Activated T-cell treated with anti-CD3 and anti-CD28 coated beads, Interleukin-2, amount 50 U/mL, for 72 hours (primary cell): ENCODE data around the gene COL6A5. TPM values are rescaled to one million over a fixed set of nuclear protein-coding genes. Genes with fewer than 3 reads are reported as not detected.

ENCODE experiments used
- ATAC-seq, 2 donors: fragments of 150-1000 bp; cut with Tn5 transposase; replicated peaks in 1 of 2; 2 replicates each; pipeline ENCODE4 v1.10.0; 2021; ENCODE audit warnings: moderate library complexity in 2 of 2, mild to moderate bottlenecking in 1 of 2
- DNase-seq, 2 donors: peaks; one replicate each; pipeline ENCODE4 v3.0.0; 2021 to 2022; ENCODE audit warnings: mixed read lengths in 1 of 2
- H3K27ac Mint-ChIP-seq: one replicate; pipeline ENCODE4 v1.8.0; 2022; ENCODE audit warnings: mild to moderate bottlenecking, moderate library complexity, mixed read lengths
- H3K27me3 Mint-ChIP-seq: one replicate; pipeline ENCODE4 v1.8.0; 2022; ENCODE audit warnings: low read depth, mixed read lengths
- H3K36me3 Mint-ChIP-seq, 2 donors: one replicate each; pipeline ENCODE4 v1.8.0; 2022; ENCODE audit warnings: mixed read lengths in 2 of 2, mild to moderate bottlenecking in 1 of 2; ENCODE audit not compliant: insufficient read depth in 2 of 2
- H3K4me1 Mint-ChIP-seq: one replicate; pipeline ENCODE4 v1.8.0; 2022; ENCODE audit warnings: low read depth, mixed read lengths
- H3K4me3 Mint-ChIP-seq, 2 donors: one replicate each; pipeline ENCODE4 v1.8.0; 2022; ENCODE audit warnings: mild to moderate bottlenecking in 2 of 2, mixed read lengths in 2 of 2, moderate library complexity in 2 of 2
- H3K9me3 Mint-ChIP-seq, 2 donors: one replicate each; pipeline ENCODE4 v1.8.0; 2022; ENCODE audit warnings: mixed read lengths in 2 of 2
- total RNA-seq, 2 donors: library from RNA; stranded (reverse); gene quantifications; one replicate each; pipeline ENCODE4 v1.2.3, GENCODE V29; 2022

The COL6A5 gene
- total RNA-seq, 2 donors from 2014 or later: not detected

DNA sequence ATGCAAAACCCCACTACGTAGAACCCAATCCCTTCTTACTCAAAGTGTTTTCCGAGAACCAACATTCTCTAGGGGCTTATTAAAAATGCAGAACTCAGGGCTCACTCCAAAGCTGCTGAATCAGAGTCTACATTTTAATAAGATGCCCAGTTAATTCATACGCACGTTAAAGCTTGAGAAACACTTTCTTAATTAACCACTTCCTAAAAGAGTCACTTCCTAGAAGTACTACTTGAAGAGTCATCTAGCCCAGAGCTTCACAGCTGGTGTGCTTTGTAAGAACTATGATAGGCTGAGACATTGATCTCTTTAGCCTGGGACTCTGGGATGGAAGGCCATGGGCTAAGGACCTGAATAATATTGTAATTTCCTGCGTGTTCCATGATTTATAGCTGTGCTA is 9.0 kb downstream of the COL6A5 start:
- Mint-ChIP-seq H3K27ac (no peak overlapping the region), H3K4me3 (no peak overlapping the region), H3K27me3 (peaks cover 6% of the 10 kb centered on the region), H3K9me3 (peaks cover 0 to 3% of the 10 kb centered on the region in 2 donors), H3K4me1 (no peaks in the 10 kb centered on the region), H3K36me3 (no peaks in the 10 kb centered on the region)
- no peak for DNase-seq
- peak in 1 of 2 donors; percentile 72 for ATAC-seq

DNA sequence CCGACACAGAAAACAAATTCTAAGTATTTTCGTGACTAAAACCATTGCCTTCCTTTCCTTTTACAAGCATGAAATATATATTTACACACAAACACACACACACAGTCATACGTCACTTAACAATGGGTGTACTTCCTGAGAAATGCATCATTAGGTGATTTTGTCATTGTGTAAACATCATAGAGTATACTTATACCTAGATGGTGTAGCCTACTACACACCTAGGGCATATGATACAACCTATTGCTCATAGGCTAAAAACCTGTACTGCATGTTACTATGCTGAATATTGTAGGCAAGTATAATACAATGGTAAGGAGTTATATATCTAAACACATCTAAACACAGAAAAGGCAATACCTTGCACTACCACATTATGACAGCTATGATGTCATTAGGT is 28.6 kb downstream of the COL6A5 start:
- Mint-ChIP-seq H3K36me3 (no peaks in the 10 kb centered on the region), H3K9me3 (peaks cover 0 to 1% of the 10 kb centered on the region in 2 donors), H3K27ac (no peak overlapping the region), H3K4me3 (no peak overlapping the region), H3K27me3 (peaks cover 10% of the 10 kb centered on the region), H3K4me1 (no peaks in the 10 kb centered on the region)
- ATAC-seq (no peak), DNase-seq (no peak)

DNA sequence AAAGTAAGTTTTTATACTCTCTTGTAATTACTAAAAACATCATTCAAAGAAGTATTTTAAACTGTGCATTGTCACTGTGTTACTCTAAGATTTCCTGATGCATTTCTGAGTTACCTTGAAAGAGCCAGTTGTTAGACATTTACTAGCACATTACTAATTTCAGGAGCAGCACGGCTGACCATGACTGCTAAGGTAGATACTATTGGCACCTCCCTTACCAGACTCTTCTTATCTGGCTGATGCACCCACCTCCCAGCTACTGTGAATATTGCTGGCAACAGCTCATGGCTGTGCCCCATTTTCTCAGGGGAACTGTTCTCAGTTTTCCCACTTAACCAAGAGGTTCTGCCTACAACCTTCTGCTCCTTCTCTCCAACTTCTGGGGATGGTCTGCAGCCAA is 29.4 kb downstream of the COL6A5 start:
- Mint-ChIP-seq H3K36me3 (no peaks in the 10 kb centered on the region), H3K9me3 (peaks cover 0 to 1% of the 10 kb centered on the region in 2 donors), H3K27me3 (peaks cover 6% of the 10 kb centered on the region), H3K27ac (no peak overlapping the region), H3K4me1 (no peaks in the 10 kb centered on the region), H3K4me3 (no peak overlapping the region)
- ATAC-seq: no peak
- no peak for DNase-seq

DNA sequence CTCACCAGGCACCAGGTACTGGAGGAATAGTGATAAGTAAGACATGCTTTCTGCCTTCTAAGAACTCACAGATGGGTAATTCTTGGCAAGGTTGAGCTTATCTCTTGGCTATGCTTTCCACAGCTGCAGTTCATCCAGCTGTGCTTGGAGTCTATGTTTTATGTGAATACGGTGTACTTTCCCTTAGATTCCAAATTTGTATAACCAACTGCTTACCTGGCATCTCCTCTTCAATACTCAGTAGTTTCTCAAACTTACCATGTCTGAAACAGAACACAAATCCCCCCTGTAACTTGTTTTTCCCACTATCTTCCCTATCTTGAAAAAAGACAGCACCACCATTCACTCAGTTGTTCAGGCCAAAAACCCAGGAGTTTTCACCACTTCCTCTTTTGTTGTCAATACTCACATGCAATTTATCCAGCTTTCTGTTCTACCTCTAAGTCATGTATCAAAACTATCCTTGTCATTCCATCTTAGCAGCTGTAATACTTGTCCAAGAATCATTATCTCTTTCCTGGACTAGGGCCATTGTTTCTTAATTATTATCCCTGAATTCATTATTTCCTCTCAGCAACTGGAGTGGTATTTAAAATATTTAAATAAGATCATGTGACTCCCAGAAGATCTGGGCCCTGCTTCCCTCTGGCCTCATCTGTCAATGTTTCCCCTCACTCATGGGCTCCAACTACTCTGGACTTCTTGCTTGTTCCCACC is 32.6 kb downstream of the COL6A5 start:
- peaks cover 0 to 1% of the 10 kb centered on the region in 2 donors for H3K9me3 Mint-ChIP-seq
- H3K4me3 Mint-ChIP-seq: no peak overlapping the region
- DNase-seq (no peak), ATAC-seq (no peak)
- no peak overlapping the region for H3K27ac Mint-ChIP-seq
- H3K36me3 Mint-ChIP-seq: no peaks in the 10 kb centered on the region
- no peaks in the 10 kb centered on the region for H3K4me1 Mint-ChIP-seq
- peaks cover 5% of the 10 kb centered on the region for H3K27me3 Mint-ChIP-seq

DNA sequence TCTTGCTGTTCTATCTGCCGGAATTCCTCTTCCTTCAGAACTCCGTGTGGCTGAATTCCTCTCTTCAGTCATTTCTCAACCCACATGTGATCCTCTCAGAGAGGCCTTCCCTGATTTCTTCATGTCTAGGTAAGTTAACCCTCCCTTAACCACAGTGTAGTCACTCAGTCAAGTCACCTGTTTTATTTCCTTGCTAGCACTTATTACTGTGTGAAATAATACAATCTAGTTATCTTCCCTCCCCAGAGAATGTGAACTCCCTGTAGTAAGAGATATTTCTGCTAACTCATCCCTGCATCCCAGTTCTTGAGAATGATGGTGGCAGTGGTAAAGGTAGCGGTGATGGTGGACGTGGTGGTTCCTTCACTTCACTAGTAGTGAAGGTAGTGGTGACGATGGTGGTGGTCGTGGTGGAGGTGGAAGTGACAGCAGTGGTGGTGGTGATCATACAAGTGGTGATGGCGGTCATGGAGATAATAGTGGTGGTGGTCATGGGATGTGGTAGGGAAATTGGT is 33.3 kb downstream of the COL6A5 start:
- H3K36me3 Mint-ChIP-seq: no peaks in the 10 kb centered on the region
- H3K4me3 Mint-ChIP-seq: no peak overlapping the region
- peaks cover 8% of the 10 kb centered on the region for H3K27me3 Mint-ChIP-seq
- H3K27ac Mint-ChIP-seq: no peak overlapping the region
- no peaks in the 10 kb centered on the region for H3K4me1 Mint-ChIP-seq
- H3K9me3 Mint-ChIP-seq: peaks cover 0 to 1% of the 10 kb centered on the region in 2 donors
- no peak for ATAC-seq
- no peak for DNase-seq

DNA sequence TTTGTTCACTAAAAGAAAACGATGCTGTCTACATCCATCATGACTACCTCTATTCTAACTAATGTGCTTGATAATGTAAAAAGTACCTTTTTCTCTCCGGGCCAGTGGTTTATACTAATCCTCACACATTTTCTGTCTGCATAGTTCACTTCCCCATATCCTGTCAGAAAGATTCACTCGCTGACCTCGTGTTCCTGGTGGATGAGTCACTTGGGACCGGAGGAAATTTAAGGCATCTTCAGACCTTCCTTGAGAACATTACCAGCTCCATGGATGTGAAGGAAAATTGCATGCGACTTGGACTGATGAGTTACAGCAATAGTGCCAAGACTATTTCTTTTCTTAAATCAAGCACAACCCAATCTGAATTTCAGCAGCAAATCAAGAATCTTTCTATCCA is 33.8 kb downstream of the COL6A5 start:
- H3K9me3 Mint-ChIP-seq: peaks cover 0 to 1% of the 10 kb centered on the region in 2 donors
- no peak overlapping the region for H3K4me3 Mint-ChIP-seq
- peaks cover 14% of the 10 kb centered on the region for H3K27me3 Mint-ChIP-seq
- no peak overlapping the region for H3K27ac Mint-ChIP-seq
- ATAC-seq: no peak
- no peaks in the 10 kb centered on the region for H3K4me1 Mint-ChIP-seq
- H3K36me3 Mint-ChIP-seq: no peaks in the 10 kb centered on the region
- no peak for DNase-seq

DNA sequence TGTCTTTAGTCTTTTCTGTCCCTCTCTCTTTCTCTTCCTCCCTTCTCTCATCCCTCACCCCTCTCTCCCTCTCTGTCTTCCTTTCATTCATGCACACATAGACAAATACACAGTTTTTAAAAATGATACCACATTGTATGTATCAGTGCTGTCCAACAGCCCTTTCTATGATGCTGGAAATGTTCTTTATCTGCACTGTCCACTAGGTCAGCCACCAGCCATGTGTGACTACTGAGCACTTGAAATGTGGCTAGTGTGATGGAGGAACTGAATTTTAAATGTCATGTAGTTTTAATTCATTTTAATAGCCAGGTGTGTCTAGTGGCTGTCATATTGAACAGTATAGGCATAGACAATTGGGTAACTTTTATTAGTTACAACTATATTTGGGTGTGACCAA is 34.9 kb downstream of the COL6A5 start:
- no peak for DNase-seq
- H3K9me3 Mint-ChIP-seq: peaks cover 0 to 1% of the 10 kb centered on the region in 2 donors
- H3K27ac Mint-ChIP-seq: no peak overlapping the region
- H3K36me3 Mint-ChIP-seq: no peaks in the 10 kb centered on the region
- no peaks in the 10 kb centered on the region for H3K4me1 Mint-ChIP-seq
- peaks cover 14% of the 10 kb centered on the region for H3K27me3 Mint-ChIP-seq
- H3K4me3 Mint-ChIP-seq: no peak overlapping the region
- ATAC-seq: no peak

DNA sequence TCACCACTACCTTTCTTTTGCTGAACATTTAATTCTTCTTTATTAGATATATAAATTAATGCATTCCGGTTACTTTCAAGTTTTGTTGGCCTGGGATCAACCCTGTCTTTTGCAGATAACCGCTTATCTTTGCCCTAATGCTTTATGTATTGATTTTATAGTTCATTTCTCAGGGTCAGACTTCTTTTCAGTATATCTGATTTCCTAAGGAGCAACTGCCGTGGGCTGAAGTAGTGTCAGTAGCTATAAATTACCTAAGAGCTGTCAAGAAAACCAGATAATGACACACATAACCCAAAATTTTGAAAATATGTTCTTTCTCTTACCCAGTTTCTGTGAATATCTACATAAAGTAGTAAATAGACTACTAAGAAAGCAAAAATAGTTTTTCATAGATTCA is 38.0 kb downstream of the COL6A5 start:
- Mint-ChIP-seq H3K9me3 (no peaks in the 10 kb centered on the region), H3K4me3 (no peak overlapping the region), H3K27me3 (peaks cover 14% of the 10 kb centered on the region), H3K4me1 (no peaks in the 10 kb centered on the region), H3K36me3 (no peaks in the 10 kb centered on the region), H3K27ac (no peak overlapping the region)
- DNase-seq: no peak
- no peak for ATAC-seq

DNA sequence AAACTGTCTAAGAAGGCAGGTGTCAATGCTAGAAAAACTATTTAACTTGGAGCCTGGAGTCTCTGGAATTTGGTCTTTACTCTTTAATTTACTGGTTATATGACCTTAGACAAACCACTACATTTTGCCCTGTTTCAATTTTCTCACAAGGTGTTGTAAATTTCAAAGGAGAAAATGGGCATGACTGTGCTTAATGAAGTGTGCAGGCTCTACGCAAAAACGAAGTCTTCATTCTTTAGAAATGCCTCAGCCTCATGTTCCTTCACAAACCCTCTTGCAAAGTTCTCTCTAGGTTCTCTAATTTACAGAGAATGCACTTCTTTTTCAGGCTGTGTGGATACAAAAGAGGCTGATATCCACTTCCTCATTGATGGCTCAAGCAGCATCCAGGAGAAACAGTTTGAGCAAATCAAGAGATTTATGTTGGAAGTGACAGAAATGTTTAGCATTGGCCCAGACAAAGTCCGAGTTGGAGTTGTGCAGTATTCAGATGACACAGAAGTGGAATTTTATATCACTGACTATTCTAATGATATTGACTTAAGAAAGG is 39.1 kb downstream of the COL6A5 start:
- H3K4me3 Mint-ChIP-seq: no peak overlapping the region
- peak overlapping the region; percentile 16 for H3K27ac Mint-ChIP-seq
- ATAC-seq (no peak), DNase-seq (no peak)
- no peaks in the 10 kb centered on the region for H3K36me3 Mint-ChIP-seq
- no peaks in the 10 kb centered on the region for H3K9me3 Mint-ChIP-seq
- no peaks in the 10 kb centered on the region for H3K4me1 Mint-ChIP-seq
- H3K27me3 Mint-ChIP-seq: peaks cover 14% of the 10 kb centered on the region

DNA sequence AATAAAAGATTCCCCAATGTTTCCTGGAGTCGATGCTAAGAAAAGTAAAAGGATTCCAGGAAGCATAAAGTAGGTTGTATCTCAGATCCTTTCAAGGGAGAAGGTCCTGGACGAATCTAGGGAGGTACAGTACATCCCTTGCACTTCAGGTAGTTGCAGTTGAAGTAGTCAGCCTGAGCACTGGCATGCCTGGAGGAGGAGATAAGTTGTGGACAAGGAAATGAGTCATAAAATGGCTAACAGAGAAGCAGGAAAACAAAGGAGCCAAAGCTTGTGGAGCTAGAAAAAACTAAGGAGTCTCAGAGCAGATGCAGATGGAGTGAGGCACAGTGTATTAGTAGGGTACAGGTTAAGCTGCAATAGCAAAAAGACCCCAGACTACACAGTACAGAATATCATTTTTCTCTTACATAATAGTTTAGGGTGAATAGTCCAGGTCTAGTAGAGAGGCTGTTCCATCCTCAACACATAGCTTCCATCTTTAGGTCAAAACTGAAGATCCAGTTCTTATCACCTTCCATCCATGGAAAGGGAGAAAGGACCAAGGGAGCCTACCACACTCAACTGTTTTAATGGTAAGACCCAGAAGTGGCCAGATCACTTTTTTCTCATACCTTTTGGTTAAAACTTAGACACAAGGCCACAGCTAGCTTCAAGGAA is 41.3 kb downstream of the COL6A5 start:
- Mint-ChIP-seq H3K4me3 (no peak overlapping the region), H3K27me3 (peaks cover 9% of the 10 kb centered on the region), H3K36me3 (no peaks in the 10 kb centered on the region), H3K27ac (no peak overlapping the region), H3K4me1 (no peaks in the 10 kb centered on the region), H3K9me3 (no peaks in the 10 kb centered on the region)
- ATAC-seq (no peak), DNase-seq (no peak)

DNA sequence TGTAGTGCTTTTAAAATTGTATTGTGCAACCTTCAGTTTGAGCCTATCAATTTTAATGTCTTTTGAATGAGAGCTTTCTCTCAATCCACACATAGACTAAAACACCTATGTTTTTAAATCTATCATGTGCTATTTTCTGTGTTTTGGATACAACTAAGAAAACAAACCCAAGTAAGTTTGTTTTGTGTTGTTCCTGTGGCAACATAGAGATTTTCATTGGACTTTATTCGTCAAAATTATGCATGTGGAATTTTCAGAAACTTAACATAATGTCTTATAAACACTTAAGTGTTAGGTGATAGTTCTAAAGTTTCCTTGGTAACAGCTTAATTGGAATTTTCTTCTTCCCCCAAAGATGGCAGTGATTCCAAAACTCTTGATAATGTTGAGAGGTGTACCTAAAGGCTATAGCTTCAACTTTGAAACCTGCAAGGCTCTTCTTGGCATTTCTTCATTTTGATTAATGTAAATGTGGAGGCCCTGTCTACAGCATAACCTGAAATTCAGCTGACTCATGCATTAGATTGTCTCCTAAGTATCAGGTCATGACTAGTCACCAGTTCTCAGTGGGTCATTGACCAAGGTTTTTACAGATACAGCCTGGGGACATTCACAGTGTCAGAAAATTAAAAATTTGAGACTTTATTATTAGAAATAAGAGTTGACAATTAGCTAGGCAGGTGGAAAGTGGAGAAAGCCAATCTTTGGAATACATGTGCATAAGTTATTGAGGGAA is 44.4 kb downstream of the COL6A5 start:
- DNase-seq (no peak), ATAC-seq (no peak)
- H3K4me1 Mint-ChIP-seq: no peaks in the 10 kb centered on the region
- H3K36me3 Mint-ChIP-seq: no peaks in the 10 kb centered on the region
- H3K4me3 Mint-ChIP-seq: no peak overlapping the region
- no peaks in the 10 kb centered on the region for H3K27me3 Mint-ChIP-seq
- no peaks in the 10 kb centered on the region for H3K9me3 Mint-ChIP-seq
- H3K27ac Mint-ChIP-seq: no peak overlapping the region

DNA sequence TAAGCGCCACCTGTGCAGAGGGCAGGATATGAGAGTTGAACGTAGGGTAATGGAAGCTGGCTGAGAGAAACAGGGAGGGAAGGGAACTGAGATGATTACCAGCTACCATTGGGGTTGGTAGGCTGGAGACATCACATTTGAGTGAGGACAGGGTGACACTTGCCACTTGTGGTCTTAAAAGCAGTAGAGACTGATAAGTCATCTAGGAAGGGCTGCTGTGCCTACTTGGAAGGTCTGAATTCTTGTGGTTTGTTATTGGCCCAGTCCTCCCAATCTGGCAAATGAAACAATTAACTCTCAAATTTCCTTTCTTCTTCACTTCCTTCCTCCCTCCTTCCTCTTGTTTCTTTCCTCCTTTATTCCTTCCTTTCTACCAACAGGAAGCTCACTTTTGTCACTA is 46.8 kb downstream of the COL6A5 start:
- DNase-seq (no peak), ATAC-seq (no peak)
- Mint-ChIP-seq H3K27me3 (peaks cover 5% of the 10 kb centered on the region), H3K4me3 (no peak overlapping the region), H3K9me3 (no peaks in the 10 kb centered on the region), H3K4me1 (no peaks in the 10 kb centered on the region), H3K27ac (no peak overlapping the region), H3K36me3 (no peaks in the 10 kb centered on the region)

DNA sequence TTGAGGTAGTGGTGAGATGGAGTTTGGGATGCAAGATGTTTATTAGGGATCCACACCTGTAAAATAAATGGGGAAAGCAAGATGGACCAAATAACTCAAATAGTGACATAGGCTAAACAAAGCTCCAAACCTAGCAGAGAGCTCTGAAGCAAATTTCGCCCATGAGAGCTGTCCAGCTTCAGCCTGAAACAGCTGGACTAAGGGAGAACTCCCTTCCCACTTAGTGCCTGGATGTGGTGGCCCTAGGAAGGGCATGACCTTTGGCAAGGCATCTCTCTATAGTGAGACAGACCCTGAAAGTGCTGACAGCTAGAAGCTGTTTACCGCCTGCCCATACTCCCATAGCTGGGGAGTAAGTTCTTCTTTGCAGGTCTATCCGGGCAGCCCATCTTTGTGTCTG is 48.1 kb downstream of the COL6A5 start:
- Mint-ChIP-seq H3K27ac (no peak overlapping the region), H3K27me3 (peaks cover 5% of the 10 kb centered on the region), H3K4me3 (no peak overlapping the region), H3K4me1 (no peaks in the 10 kb centered on the region), H3K36me3 (no peaks in the 10 kb centered on the region), H3K9me3 (no peaks in the 10 kb centered on the region)
- no peak for ATAC-seq
- no peak for DNase-seq
